HEK293T (cell line): ENCODE data around the gene SLC39A6.
"Not testable (repeated sequence)": the region's sequence is repeated elsewhere in the genome, so short reads cannot be mapped to it uniquely, and the experiment has no call there.

Source experiments
- CTCF ChIA-PET: fragments of 350-600 bp; formaldehyde crosslinking; extraction: SDS; loops from one replicate; lab custom pipeline; 2021; ENCODE audit warnings: antibody characterized with exemption, inconsistent platforms; lab: Yijun Ruan, JAX
- POLR2A ChIA-PET: fragments of 350-600 bp; formaldehyde crosslinking; extraction: SDS; loops from one replicate; lab custom pipeline; 2020; ENCODE audit warnings: antibody characterized with exemption, inconsistent platforms; lab: Yijun Ruan, JAX
- DNase-seq: peaks from one replicate; pipeline ENCODE4 v3.0.0; 2012; ENCODE audit warnings: mixed read lengths; ENCODE audit errors: extremely low spot score
- ARNT ChIP-seq: fragments of 450-650 bp; IDR thresholded peaks from 2 replicates; pipeline ENCODE4 v1.6.1; 2017; ENCODE audit warnings: mild to moderate bottlenecking
- BHLHE40 ChIP-seq: fragments of 450-650 bp; IDR thresholded peaks from 2 replicates; pipeline ENCODE4 v1.6.1; 2016; ENCODE audit warnings: mild to moderate bottlenecking, moderate library complexity, borderline replicate concordance
- CTBP1 ChIP-seq: fragments of 450-650 bp; IDR thresholded peaks from 2 replicates; pipeline ENCODE4 v1.6.1; 2016; ENCODE audit warnings: borderline replicate concordance
- ELF4 ChIP-seq: fragments of 450-650 bp; IDR thresholded peaks from 2 replicates; pipeline ENCODE4 v1.6.1; 2017; ENCODE audit warnings: antibody characterized with exemption
- FOXA1 ChIP-seq: fragments of 450-650 bp; IDR thresholded peaks from 2 replicates; pipeline ENCODE4 v1.6.1; 2016; ENCODE audit warnings: mild to moderate bottlenecking
- FOXK2 ChIP-seq: fragments of 450-650 bp; IDR thresholded peaks from 2 replicates; pipeline ENCODE4 v1.6.1; 2016; ENCODE audit warnings: mild to moderate bottlenecking
- FOXM1 ChIP-seq: fragments of 450-650 bp; IDR thresholded peaks from 2 replicates; pipeline ENCODE4 v1.6.1; 2017; ENCODE audit warnings: mild to moderate bottlenecking, borderline replicate concordance
- HDGF ChIP-seq: fragments of 450-650 bp; IDR thresholded peaks from 2 replicates; pipeline ENCODE4 v1.6.1; 2017; ENCODE audit warnings: antibody characterized with exemption, borderline replicate concordance
- L3MBTL2 ChIP-seq: fragments of 450-650 bp; conservative IDR thresholded peaks from 2 replicates; pipeline ENCODE4 v1.6.1; 2016; ENCODE audit warnings: mild to moderate bottlenecking
- LEF1 ChIP-seq: fragments of 450-650 bp; IDR thresholded peaks from 2 replicates; pipeline ENCODE4 v1.6.1; 2017; ENCODE audit warnings: mild to moderate bottlenecking, borderline replicate concordance
- NFRKB ChIP-seq: fragments of 450-650 bp; IDR thresholded peaks from 2 replicates; pipeline ENCODE4 v1.6.1; 2016; ENCODE audit warnings: mild to moderate bottlenecking, moderate library complexity
- PKNOX1 ChIP-seq: fragments of 450-650 bp; IDR thresholded peaks from 2 replicates; pipeline ENCODE4 v1.6.1; 2016
- SP1 ChIP-seq: fragments of 450-650 bp; IDR thresholded peaks from 2 replicates; pipeline ENCODE4 v1.6.1; 2017
- SUZ12 ChIP-seq: fragments of 450-650 bp; IDR thresholded peaks from 2 replicates; pipeline ENCODE4 v1.6.1; 2016; ENCODE audit warnings: mild to moderate bottlenecking
- TARDBP ChIP-seq: fragments of 450-650 bp; IDR thresholded peaks from 2 replicates; pipeline ENCODE4 v1.6.1; 2016
- ZNF384 ChIP-seq: fragments of 450-650 bp; IDR thresholded peaks from 2 replicates; pipeline ENCODE4 v1.6.1; 2016

Gene SLC39A6

GRCh38 chr18:36104749-36105148, 24.4 kb downstream of the SLC39A6 start:
- POLR2A ChIA-PET = no interaction called here
- no peak for TF ChIP-seq ELF4
- no peak for TF ChIP-seq FOXK2
- TF ChIP-seq TARDBP = no peak
- TF ChIP-seq LEF1 = no peak
- no peak for TF ChIP-seq NFRKB
- TF ChIP-seq SUZ12 = no peak
- TF ChIP-seq CTBP1 = no peak
- TF ChIP-seq ARNT = no peak
- no peak for TF ChIP-seq BHLHE40
- no peak for TF ChIP-seq L3MBTL2
- no peak for TF ChIP-seq HDGF
- no peak for TF ChIP-seq SP1
- TF ChIP-seq FOXM1 = no peak
- no peak for TF ChIP-seq ZNF384
- no peak for TF ChIP-seq FOXA1
- no peak for TF ChIP-seq PKNOX1
- DNase-seq = no peak
- CTCF ChIA-PET = interaction anchor here (1.3 kb wide), 1 partner anchor 180 kb away, joined by 3 read pairs; no protein-coding TSS in a partner anchor

- POLR2A ChIA-PET = no interaction called here
- CTCF ChIA-PET = no interaction called here
- no peak for DNase-seq
- TF ChIP-seq L3MBTL2 (no peak), NFRKB (no peak), ARNT (no peak), ZNF384 (no peak), SP1 (no peak), HDGF (no peak)
These were observed 27.2 kb downstream of the SLC39A6 start for GRCh38 chr18:36101943-36102342.

- no peak for DNase-seq
- no peak for TF ChIP-seq NFRKB
- ChIA-PET CTCF (interaction anchor here (0.6 to 2.3 kb wide), 3 partner anchors 8 to 185 kb away, joined by 3 to 6 read pairs (median 4); no protein-coding TSS in a partner anchor), POLR2A (no interaction called here)
These were observed 29.8 kb downstream of the SLC39A6 start for GRCh38 chr18:36099311-36099710.

GRCh38 chr18:36096955-36097354, 32.2 kb downstream of the SLC39A6 start:
- ChIA-PET CTCF (interaction anchor here (0.7 to 1.9 kb wide), 2 partner anchors 188 to 189 kb away, joined by 3 to 6 read pairs; no protein-coding TSS in a partner anchor), POLR2A (no interaction called here)
- DNase-seq = no peak
- TF ChIP-seq CTBP1 (no peak), LEF1 (no peak), HDGF (no peak), SP1 (no peak), NFRKB (no peak), L3MBTL2 (no peak), ZNF384 (no peak), BHLHE40 (no peak), SUZ12 (no peak), PKNOX1 (no peak), ELF4 (no peak), ARNT (no peak), FOXM1 (no peak), FOXK2 (no peak)

GRCh38 chr18:36095936-36096519, 33.1 kb downstream of the SLC39A6 start:
- POLR2A ChIA-PET = interaction anchor here (0.6 to 1.7 kb wide), 2 partner anchors 34 to 166 kb away, joined by 3 to 5 read pairs; no protein-coding TSS in a partner anchor
- CTCF ChIA-PET = interaction anchor here (0.7 to 2.9 kb wide), 18 partner anchors 10 to 733 kb away, joined by 3 to 46 read pairs (median 4); partner anchors contain the start of genes KIAA1328, RPRD1A and TPGS2
- no peak for TF ChIP-seq ARNT
- no peak for TF ChIP-seq FOXK2
- TF ChIP-seq ELF4 = no peak
- no peak for TF ChIP-seq SUZ12
- no peak for TF ChIP-seq L3MBTL2
- DNase-seq = peak; percentile 49

- POLR2A ChIA-PET = interaction anchor here (1.7 kb wide), 1 partner anchor 36 kb away, joined by 5 read pairs; no protein-coding TSS in a partner anchor
- no peak for DNase-seq
- CTCF ChIA-PET = interaction anchor here (1.6 to 2.9 kb wide), 5 partner anchors 27 to 735 kb away, joined by 4 to 46 read pairs (median 6); partner anchors contain the start of genes KIAA1328, RPRD1A and TPGS2
- no peak for TF ChIP-seq FOXM1
- no peak for TF ChIP-seq L3MBTL2
- no peak for TF ChIP-seq CTBP1
- no peak for TF ChIP-seq ELF4
- no peak for TF ChIP-seq PKNOX1
- TF ChIP-seq NFRKB = no peak
- TF ChIP-seq HDGF = no peak
- TF ChIP-seq ARNT = no peak
- no peak for TF ChIP-seq TARDBP
- TF ChIP-seq SUZ12 = no peak
- no peak for TF ChIP-seq LEF1
These were observed 34.7 kb downstream of the SLC39A6 start for GRCh38 chr18:36094431-36094830.

GRCh38 chr18:36092116-36092515, 37.0 kb downstream of the SLC39A6 start:
- ChIA-PET POLR2A (interaction anchor here (1.3 kb wide), 1 partner anchor 37 kb away, joined by 3 read pairs; the partner anchor contains the start of gene SLC39A6), CTCF (interaction anchor here (0.7 kb wide), 1 partner anchor 192 kb away, joined by 3 read pairs; no protein-coding TSS in a partner anchor)
- DNase-seq = not testable (repeated sequence)
